ENCODE measurements around the gene CFAP107.

DNA sequence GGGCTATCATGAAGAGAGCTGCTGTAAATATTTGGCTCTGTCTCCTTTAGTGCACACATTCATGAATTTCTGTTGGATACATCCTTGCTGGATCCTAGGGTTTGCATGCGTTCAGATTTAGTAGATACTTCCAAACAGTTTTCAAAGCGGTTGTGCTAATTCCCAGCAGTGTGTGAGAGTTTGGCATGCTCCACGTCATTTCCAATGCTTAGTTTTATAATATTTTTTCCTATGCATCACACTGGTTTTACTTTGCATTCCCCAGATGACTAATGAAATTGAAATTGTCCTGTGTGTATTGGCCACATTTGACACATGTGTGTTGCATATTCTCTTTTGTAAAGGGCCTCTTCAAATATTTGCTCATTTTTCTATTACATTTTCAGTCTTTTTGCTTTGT is 48.6 kb upstream of the CFAP107 start:
- TF ChIP-seq POLR2A (IDR thresholded peaks at IDR 0.05; ENCODE audit: low read depth, low read length): no peak
- no peak for TF ChIP-seq TAF1 (IDR thresholded peaks at IDR 0.05; ENCODE audit: low read depth, low read length)

Measured in GM12891 (cell line).